ENCODE data around the gene TNFSF13. TPM values are rescaled to one million over a fixed set of nuclear protein-coding genes. Genes with fewer than 3 reads are reported as not detected.

Gene TNFSF13
- total and polyA plus RNA-seq, 2 donors (not counting 1 experiment from before 2014, with no cell fraction given): 14.7 to 20.2 TPM

DNA sequence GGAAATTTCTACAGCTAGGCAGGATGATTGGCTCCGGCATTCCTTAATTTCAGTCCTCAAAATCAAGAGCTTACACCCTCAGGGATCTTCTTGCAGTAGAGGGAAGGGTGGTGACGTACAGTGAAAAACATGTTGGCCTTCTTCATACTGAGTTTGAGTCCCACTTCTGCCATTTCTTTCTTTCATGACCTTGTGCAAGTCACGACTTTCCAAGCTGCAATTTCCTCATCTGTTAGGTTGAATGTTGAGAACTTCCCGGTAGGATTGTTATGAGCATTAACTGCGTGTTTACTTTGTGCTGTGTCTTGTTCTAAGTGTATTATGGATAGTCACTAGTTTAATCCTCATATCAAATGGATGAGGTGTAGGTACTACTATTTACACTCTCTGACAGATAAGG lies 11.0 kb downstream of the TNFSF13 start:
- H3K4me1 ChIP-seq (ENCODE audit: control insufficient read depth in 2 of 2, insufficient read depth in 2 of 2, low read length in 2 of 2): peaks cover 12 to 18% of the 10 kb centered on the region in 2 donors
- CTCF ChIA-PET: interaction anchor here (0.8 to 2.9 kb wide), 6 partner anchors 9 to 134 kb away, joined by 3 to 18 read pairs (median 6); partner anchors contain the start of gene WRAP53
- H3K36me3 ChIP-seq (replicated peaks in 1 of 2; ENCODE audit: control extremely low read depth in 1 of 2, control insufficient read depth in 1 of 2, extremely low read depth in 1 of 2, insufficient read depth in 2 of 2, low read length in 1 of 2): peaks cover 4 to 55% of the 10 kb centered on the region in 2 experiments
- H3K27ac ChIP-seq (ENCODE audit: low read length in 2 of 2): no peak overlapping the region
- no peak overlapping the region for H3K4me3 Mint-ChIP-seq
- no peak overlapping the region for H3K9ac ChIP-seq (ENCODE audit: low read length)
- no peak for ATAC-seq (ENCODE audit: low read depth)
- peak overlapping the region; percentile 28 for H3K27ac Mint-ChIP-seq
- no peaks in the 10 kb centered on the region for H3K9me3 Mint-ChIP-seq (ENCODE audit: insufficient read depth)
- H2AFZ ChIP-seq (ENCODE audit: insufficient read depth, low read depth, low read length, poor library complexity, severe bottlenecking): no peak overlapping the region
- no peak for DNase-seq
- no peaks in the 10 kb centered on the region for H3K27me3 Mint-ChIP-seq
- H3K4me3 ChIP-seq (ENCODE audit: control extremely low read depth in 1 of 5, extremely low read depth in 1 of 5, insufficient read depth in 1 of 5, low read depth in 2 of 5, low read length in 4 of 5): no peak overlapping the region
- WGBS (ENCODE audit: insufficient coverage): 100% methylated on average over 1 of the region's 5 CpGs
- no peaks in the 10 kb centered on the region for H3K9me3 ChIP-seq (ENCODE audit: control extremely low read depth in 1 of 3, control insufficient read depth in 2 of 3, insufficient read depth in 1 of 3, low read length in 2 of 3)
- intact Hi-C loops (cut with micrococcal nuclease): no loop called here
- H3K4me1 Mint-ChIP-seq: peaks cover 26% of the 10 kb centered on the region
- H3K79me2 ChIP-seq (ENCODE audit: control insufficient read depth, insufficient read depth, low read length): peaks cover 45% of the 10 kb centered on the region
- H3K4me2 ChIP-seq (replicated peaks; ENCODE audit: low read depth, low read length, poor library complexity, severe bottlenecking): no peak overlapping the region
- no peaks in the 10 kb centered on the region for H3K27me3 ChIP-seq (replicated peaks in 1 of 4; ENCODE audit: control extremely low read depth in 1 of 4, control insufficient read depth in 3 of 4, insufficient read depth in 4 of 4, low read length in 3 of 4)
- TF ChIP-seq CTCF (IDR thresholded peaks at IDR 0.05): no peak
- no peak for TF ChIP-seq EZH2 (IDR thresholded peaks at IDR 0.05; ENCODE audit: borderline replicate concordance, insufficient read depth, low read depth, low read length, poor library complexity, severe bottlenecking)
- peaks cover 19% of the 10 kb centered on the region for H4K20me1 ChIP-seq (ENCODE audit: control insufficient read depth, insufficient read depth, low read length, poor library complexity, severe bottlenecking)
- POLR2A ChIA-PET: interaction anchor here (1.2 kb wide), 1 partner anchor 14 kb away, joined by 5 read pairs; the partner anchor contains the start of gene MPDU1

GRCh38 chr17:7570351-7570750 lies 11.8 kb downstream of the TNFSF13 start:
- no peak overlapping the region for H3K4me3 ChIP-seq (ENCODE audit: control extremely low read depth in 1 of 5, extremely low read depth in 1 of 5, insufficient read depth in 1 of 5, low read depth in 2 of 5, low read length in 4 of 5)
- Mint-ChIP-seq H3K4me1 (peaks cover 34% of the 10 kb centered on the region), H3K27me3 (no peaks in the 10 kb centered on the region), H3K9me3 (ENCODE audit: insufficient read depth) (no peaks in the 10 kb centered on the region), H3K4me3 (peak overlapping the region; percentile 18), H3K27ac (peak overlapping the region; percentile 71)
- POLR2A ChIA-PET: interaction anchor here (0.6 kb wide), 1 partner anchor 622 kb away, joined by 3 read pairs; no protein-coding TSS in a partner anchor
- CTCF ChIA-PET: interaction anchor here (0.8 to 2.9 kb wide), 5 partner anchors 10 to 134 kb away, joined by 3 to 18 read pairs (median 3); partner anchors contain the start of gene WRAP53
- H3K4me1 ChIP-seq (ENCODE audit: control insufficient read depth in 2 of 2, insufficient read depth in 2 of 2, low read length in 2 of 2): peaks cover 19 to 26% of the 10 kb centered on the region in 2 donors
- peaks cover 11 to 55% of the 10 kb centered on the region in 2 experiments for H3K36me3 ChIP-seq (replicated peaks in 1 of 2; ENCODE audit: control extremely low read depth in 1 of 2, control insufficient read depth in 1 of 2, extremely low read depth in 1 of 2, insufficient read depth in 2 of 2, low read length in 1 of 2)
- no peak overlapping the region for H3K4me2 ChIP-seq (replicated peaks; ENCODE audit: low read depth, low read length, poor library complexity, severe bottlenecking)
- intact Hi-C loops (cut with micrococcal nuclease): loop anchor here (5.0 to 10.0 kb wide), 3 partner anchors 168 to 556 kb away; partner anchors contain the start of genes CYB5D1, NAA38, RNASEK and TMEM256
- H2AFZ ChIP-seq (ENCODE audit: insufficient read depth, low read depth, low read length, poor library complexity, severe bottlenecking): no peak overlapping the region
- no peak for DNase-seq
- no peak for ATAC-seq (ENCODE audit: low read depth)
- peaks cover 27% of the 10 kb centered on the region for H4K20me1 ChIP-seq (ENCODE audit: control insufficient read depth, insufficient read depth, low read length, poor library complexity, severe bottlenecking)
- no peaks in the 10 kb centered on the region for H3K27me3 ChIP-seq (replicated peaks in 1 of 4; ENCODE audit: control extremely low read depth in 1 of 4, control insufficient read depth in 3 of 4, insufficient read depth in 4 of 4, low read length in 3 of 4)
- no peak overlapping the region for H3K27ac ChIP-seq (ENCODE audit: low read length in 2 of 2)
- TF ChIP-seq EZH2 (IDR thresholded peaks at IDR 0.05; ENCODE audit: borderline replicate concordance, insufficient read depth, low read depth, low read length, poor library complexity, severe bottlenecking) (no peak), CTCF (IDR thresholded peaks at IDR 0.05) (no peak)
- H3K9me3 ChIP-seq (ENCODE audit: control extremely low read depth in 1 of 3, control insufficient read depth in 2 of 3, insufficient read depth in 1 of 3, low read length in 2 of 3): no peaks in the 10 kb centered on the region
- peaks cover 46% of the 10 kb centered on the region for H3K79me2 ChIP-seq (ENCODE audit: control insufficient read depth, insufficient read depth, low read length)
- WGBS (ENCODE audit: insufficient coverage): 100% methylated on average over 2 of the region's 10 CpGs
- H3K9ac ChIP-seq (ENCODE audit: low read length): no peak overlapping the region
